NCI-H2107 treated with DMSO at 0.1 percent for 48 hours (cell line): Measurements from ENCODE around the gene ZNF697.
"Not testable (repeated sequence)": the region's sequence is repeated elsewhere in the genome, so short reads cannot be mapped to it uniquely, and the experiment has no call there.

Source experiments
- DNase-seq: peaks from one replicate; lab custom pipeline; 2025; ENCODE audit not compliant: unreplicated experiment; lab: John Stamatoyannopoulos, UW

The ZNF697 gene

GRCh38 chr1:119632103-119632490 is 16.0 kb downstream of the ZNF697 start:
- no peak for DNase-seq

- DNase-seq = no peak
Observed at GRCh38 chr1:119631433-119632102, 16.5 kb downstream of the ZNF697 start.

GRCh38 chr1:119631086-119631432 is 17.0 kb downstream of the ZNF697 start:
- no peak for DNase-seq

GRCh38 chr1:119626841-119627240 is 21.2 kb downstream of the ZNF697 start:
- DNase-seq = no peak

DNA sequence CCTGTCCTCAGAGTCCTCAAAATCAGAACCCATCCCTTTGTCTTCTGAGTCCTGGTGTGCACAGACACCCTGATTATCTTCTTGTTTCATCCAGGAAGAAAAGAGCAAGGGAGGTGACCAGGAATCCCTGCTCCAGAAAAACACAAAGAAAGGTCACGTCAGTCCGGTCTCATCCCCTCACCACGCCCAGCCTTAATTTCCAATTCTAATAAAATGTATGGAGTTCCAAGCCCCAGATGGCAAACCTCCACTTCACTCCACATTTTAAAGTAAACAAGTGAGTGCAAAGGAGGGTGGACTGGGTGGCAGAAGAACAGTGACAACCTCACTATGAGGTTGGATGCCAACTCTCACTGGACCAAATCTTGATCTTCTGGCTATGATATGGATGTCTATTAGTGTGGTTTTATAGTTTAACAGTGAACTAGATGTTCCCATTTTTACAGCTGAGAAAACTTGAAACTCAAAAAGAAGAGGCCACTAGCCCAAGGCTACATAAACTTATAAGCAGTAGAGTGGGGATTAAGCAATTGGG is 22.0 kb downstream of the ZNF697 start:
- no peak for DNase-seq

- DNase-seq = no peak
Observed at GRCh38 chr1:119623678-119624077, 24.4 kb downstream of the ZNF697 start.

GRCh38 chr1:119623193-119623515 is 24.9 kb downstream of the ZNF697 start:
- DNase-seq = no peak

- no peak for DNase-seq
Observed at GRCh38 chr1:119622311-119623192, 25.5 kb downstream of the ZNF697 start.

DNA sequence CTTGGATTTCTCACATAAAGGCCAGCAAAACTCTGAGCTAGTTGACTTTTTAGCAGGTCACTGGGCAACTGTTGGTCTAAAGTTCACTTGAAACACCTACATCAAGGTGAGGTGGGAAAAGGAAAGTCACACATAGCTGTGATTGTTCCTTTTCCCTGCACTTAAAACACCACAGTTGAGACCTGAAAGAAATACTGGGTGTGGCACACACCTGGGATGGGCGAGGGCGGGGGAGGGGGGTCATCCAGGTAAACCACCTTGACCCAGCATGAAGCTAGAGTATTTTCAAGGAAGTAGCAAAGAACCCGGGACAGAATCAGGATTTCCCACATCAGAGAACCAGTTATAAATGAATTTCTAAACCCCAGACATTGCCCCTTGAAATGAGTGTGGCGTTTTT is 26.4 kb downstream of the ZNF697 start:
- DNase-seq = no peak

GRCh38 chr1:119617751-119618691 is 30.0 kb downstream of the ZNF697 start:
- DNase-seq = no peak

DNA sequence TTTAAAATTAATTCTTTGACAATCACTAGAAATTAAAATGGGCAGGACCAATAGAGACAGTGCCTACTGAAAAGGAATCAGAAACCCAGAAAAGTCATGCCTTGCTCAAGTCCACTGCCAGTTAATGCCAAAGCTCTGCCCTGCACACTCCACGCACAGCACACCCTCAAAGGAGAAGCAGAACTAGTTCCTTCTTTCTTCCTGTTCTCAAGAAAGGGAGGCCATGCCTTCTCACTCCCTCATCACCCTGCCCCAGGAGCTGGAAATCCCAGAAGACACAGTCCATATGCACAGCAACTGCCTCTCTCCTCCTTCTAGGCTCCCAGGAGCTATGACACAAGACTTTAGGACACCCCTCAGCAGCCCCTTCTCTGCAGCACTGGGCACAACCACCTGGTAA is 31.3 kb downstream of the ZNF697 start:
- not testable (repeated sequence) for DNase-seq

DNA sequence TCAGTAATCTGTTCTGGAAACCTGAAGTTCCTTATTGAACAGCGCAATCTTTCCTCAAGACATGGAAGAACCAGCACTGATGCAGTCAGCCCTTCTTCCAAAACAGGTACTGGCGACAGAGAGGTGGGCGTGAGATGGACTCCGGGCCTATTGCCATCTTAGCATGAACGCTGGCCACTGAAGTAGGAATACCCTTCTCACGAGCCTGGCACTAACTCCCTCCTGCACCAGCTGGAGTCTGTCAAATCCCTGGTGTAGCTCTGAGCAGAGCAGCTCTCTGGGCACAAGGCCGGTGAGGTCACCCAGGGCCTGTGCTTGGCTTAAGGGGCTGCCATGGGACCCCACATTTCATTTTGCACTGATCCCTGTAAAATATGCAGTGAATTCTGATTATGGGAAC is 33.0 kb downstream of the ZNF697 start:
- DNase-seq = not testable (repeated sequence)

- DNase-seq = peak; percentile 89
Observed at GRCh38 chr1:119613769-119614720, 34.0 kb downstream of the ZNF697 start.

GRCh38 chr1:119611701-119612113 is 36.4 kb downstream of the ZNF697 start:
- DNase-seq = peak; percentile 79

GRCh38 chr1:119608816-119609215 is 39.2 kb downstream of the ZNF697 start:
- not testable (repeated sequence) for DNase-seq

DNA sequence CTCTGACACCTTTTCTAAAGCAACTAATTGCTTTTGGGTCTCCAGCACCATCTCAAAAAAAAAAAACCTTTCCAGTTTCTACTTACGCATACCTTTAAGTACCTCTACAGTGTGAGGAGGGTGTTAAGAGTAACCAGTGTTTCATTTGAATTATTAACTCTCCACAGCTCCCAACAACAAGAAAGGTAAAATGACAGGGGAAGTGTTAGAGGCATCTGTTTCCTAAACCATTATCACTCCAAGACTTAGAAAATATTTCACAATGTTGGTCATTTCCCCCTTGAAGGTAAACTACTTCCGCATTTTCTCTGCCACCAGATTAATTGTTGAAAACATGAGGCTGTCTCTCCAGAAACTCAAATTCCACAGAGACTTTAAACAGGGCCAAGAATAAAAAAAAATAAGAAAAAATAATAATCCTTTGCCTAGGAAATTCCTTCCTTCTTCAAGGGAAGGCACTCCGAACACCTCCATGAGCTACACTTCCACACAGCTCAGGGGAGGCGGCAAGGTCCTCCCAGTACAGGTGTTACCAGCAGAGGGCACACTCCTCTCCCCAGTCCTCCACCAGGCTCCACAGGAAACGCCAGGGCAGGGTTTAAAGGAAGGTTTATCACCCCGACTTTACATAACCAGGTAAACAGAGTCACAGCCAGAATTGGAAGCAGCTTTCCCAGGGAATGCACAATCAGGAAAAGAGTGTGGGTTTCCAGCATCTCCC is 40.8 kb downstream of the ZNF697 start:
- not testable (repeated sequence) for DNase-seq

DNA sequence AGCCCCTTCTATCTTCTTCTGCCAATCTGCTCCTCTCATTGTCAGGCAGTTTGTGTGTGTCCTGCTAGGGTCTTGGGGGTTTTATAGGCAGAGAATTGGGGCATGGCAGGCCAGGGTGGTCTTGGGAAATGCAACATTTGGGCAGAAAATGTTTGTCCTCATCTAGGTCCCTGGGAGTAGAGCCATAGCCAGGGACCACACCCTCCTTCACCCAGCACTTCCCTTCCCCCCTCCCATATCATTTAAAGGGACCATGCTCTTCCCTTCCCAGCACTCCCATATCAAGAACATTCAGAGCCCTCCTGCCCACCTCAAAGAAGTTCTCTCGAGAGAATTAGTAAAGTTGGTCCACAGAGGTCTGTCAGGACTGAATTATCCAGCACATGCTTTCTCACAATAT is 41.7 kb downstream of the ZNF697 start:
- DNase-seq = no peak

DNA sequence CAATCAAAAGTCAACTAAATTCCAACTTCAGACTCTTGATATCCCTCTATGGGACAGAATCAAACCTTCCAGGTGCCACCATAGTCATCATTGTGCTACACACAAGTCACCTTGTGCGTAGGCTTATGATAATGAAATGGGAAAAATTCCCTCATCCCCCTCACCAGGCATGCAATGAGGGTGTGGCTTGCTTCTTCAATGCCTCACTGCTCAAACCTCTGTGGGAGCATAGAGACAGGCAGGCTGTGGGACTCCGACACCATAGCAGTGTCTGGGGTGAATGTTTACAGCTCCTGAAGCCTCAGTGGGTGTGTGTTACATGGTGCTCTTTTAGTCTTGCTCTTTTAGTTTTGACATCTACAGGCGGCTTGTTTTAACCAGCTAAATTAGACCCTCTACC is 42.4 kb downstream of the ZNF697 start:
- no peak for DNase-seq

- not testable (repeated sequence) for DNase-seq
Observed at GRCh38 chr1:119605080-119605479, 43.0 kb downstream of the ZNF697 start.
